Vagina (tissue), 2 donors: ENCODE results near the gene PRR18. TPM values are rescaled to one million over a fixed set of nuclear protein-coding genes. Genes with fewer than 3 reads are reported as not detected.

Experiments used
- DNase-seq, 2 donors: peaks; one replicate each; pipeline ENCODE4 v3.0.0-alpha.2; 2017; ENCODE audit errors: extremely low spot score in 2 of 2
- H3K27ac ChIP-seq: fragments of 200-600 bp; sonication (generic); one replicate; pipeline ENCODE4 v1.5.1; 2019
- H3K27me3 ChIP-seq: fragments of 200-600 bp; sonication (generic); one replicate; pipeline ENCODE4 v1.5.1; 2019
- H3K36me3 ChIP-seq, 2 donors: fragments of 200-600 bp; sonication (generic); one replicate each; pipeline ENCODE4 v1.5.1; 2017 to 2019
- H3K4me1 ChIP-seq: fragments of 200-600 bp; sonication (generic); one replicate; pipeline ENCODE4 v1.5.1; 2019
- H3K4me3 ChIP-seq, 2 donors: fragments of 200-600 bp; sonication (generic); 1 replicate in 1 of 2; 2 replicates in 1 of 2; pipeline ENCODE4 v1.5.1; 2016 to 2019
- H3K9me3 ChIP-seq: fragments of 200-600 bp; sonication (generic); one replicate; pipeline ENCODE4 v1.5.1; 2019
- CTCF ChIP-seq, 3 experiments: fragments of 450-650 bp in 2 of 3; fragments of 200-600 bp in 1 of 3; sonication (generic) in 1 of 3; IDR thresholded peaks; one replicate each; pipeline ENCODE4 v1.5.1; 2017 to 2019; ENCODE audit warnings: antibody characterized with exemption in 3 of 3, mild to moderate bottlenecking in 2 of 3, moderate library complexity in 2 of 3
- POLR2A ChIP-seq, 2 donors: fragments of 450-650 bp; IDR thresholded peaks; one replicate each; pipeline ENCODE4 v1.6.1; 2017; ENCODE audit warnings: antibody characterized with exemption in 2 of 2, mild to moderate bottlenecking in 2 of 2, moderate library complexity in 2 of 2
- POLR2AphosphoS5 ChIP-seq, 2 donors: sonication (generic); formaldehyde crosslinking; IDR thresholded peaks; one replicate each; pipeline ENCODE4 v1.9.0; 2017; ENCODE audit warnings: antibody characterized with exemption in 2 of 2, mild to moderate bottlenecking in 2 of 2, low read depth in 1 of 2; ENCODE audit not compliant: insufficient read depth in 1 of 2
- intact Hi-C: fragments of 100-400 bp; cut with DNase I; formaldehyde crosslinking; loops from one replicate; pipeline ENCODE4 v1.15.1; 2023
- total RNA-seq: library from RNA; depleted of rRNA; stranded (reverse); fragments of >200 nt; gene quantifications from one replicate; pipeline ENCODE4 v1.2.3, GENCODE V29; 2016

The PRR18 gene
- total RNA-seq, 1 donor from 2014 or later, result not detected

- H3K27me3 ChIP-seq, result no peaks in the 10 kb centered on the region
- intact Hi-C loops, result loop anchor here (5.0 kb wide), 1 partner anchor 127 kb away; no protein-coding TSS in a partner anchor
- no peaks in the 10 kb centered on the region for H3K9me3 ChIP-seq
- H3K36me3 ChIP-seq, result no peaks in the 10 kb centered on the region
- peak in 1 of 2 donors; percentile 96 for DNase-seq
- no peak overlapping the region for H3K4me3 ChIP-seq
- TF ChIP-seq CTCF (IDR thresholded peaks at IDR 0.05) (no peak), POLR2AphosphoS5 (IDR thresholded peaks at IDR 0.05; ENCODE audit: insufficient read depth in 1 of 2, low read depth in 1 of 2) (no peak), POLR2A (IDR thresholded peaks at IDR 0.05) (no peak)
- no peak overlapping the region for H3K27ac ChIP-seq
- no peaks in the 10 kb centered on the region for H3K4me1 ChIP-seq
Measured at GRCh38 chr6:166274739-166275370, 33.3 kb downstream of the PRR18 start.

- Histone ChIP-seq H3K9me3 (no peaks in the 10 kb centered on the region), H3K27ac (no peak overlapping the region), H3K4me1 (no peaks in the 10 kb centered on the region), H3K4me3 (no peak overlapping the region), H3K36me3 (no peaks in the 10 kb centered on the region), H3K27me3 (no peaks in the 10 kb centered on the region)
- DNase-seq, result no peak
- no peak for TF ChIP-seq POLR2A (IDR thresholded peaks at IDR 0.05)
- no peak for TF ChIP-seq CTCF (IDR thresholded peaks at IDR 0.05)
- intact Hi-C loops, result no loop called here
Measured at GRCh38 chr6:166274163-166274562, 34.0 kb downstream of the PRR18 start.

- DNase-seq, result peak in 1 of 2 donors; percentile 85
- Histone ChIP-seq H3K27ac (no peak overlapping the region), H3K27me3 (no peaks in the 10 kb centered on the region)
Measured at GRCh38 chr6:166271376-166271765, 36.8 kb downstream of the PRR18 start.

GRCh38 chr6:166270706-166271375 is 37.4 kb downstream of the PRR18 start:
- no peaks in the 10 kb centered on the region for H3K36me3 ChIP-seq
- no peak overlapping the region for H3K4me3 ChIP-seq
- TF ChIP-seq CTCF (IDR thresholded peaks at IDR 0.05) (no peak), POLR2AphosphoS5 (IDR thresholded peaks at IDR 0.05; ENCODE audit: insufficient read depth in 1 of 2, low read depth in 1 of 2) (no peak), POLR2A (IDR thresholded peaks at IDR 0.05) (no peak)
- intact Hi-C loops, result no loop called here
- H3K9me3 ChIP-seq, result no peaks in the 10 kb centered on the region
- H3K27me3 ChIP-seq, result no peaks in the 10 kb centered on the region
- peak; percentile 54 to 79 for DNase-seq
- no peaks in the 10 kb centered on the region for H3K4me1 ChIP-seq
- no peak overlapping the region for H3K27ac ChIP-seq

More at GRCh38 chr6:166271376-166271765, 36.8 kb downstream of the PRR18 start:
- H3K36me3 ChIP-seq, result no peaks in the 10 kb centered on the region
- no peak for TF ChIP-seq POLR2A (IDR thresholded peaks at IDR 0.05)
- no peak for TF ChIP-seq POLR2AphosphoS5 (IDR thresholded peaks at IDR 0.05; ENCODE audit: insufficient read depth in 1 of 2, low read depth in 1 of 2)
- TF ChIP-seq CTCF (IDR thresholded peaks at IDR 0.05), result no peak
- H3K4me1 ChIP-seq, result no peaks in the 10 kb centered on the region
- H3K4me3 ChIP-seq, result no peak overlapping the region
- intact Hi-C loops, result no loop called here
- no peaks in the 10 kb centered on the region for H3K9me3 ChIP-seq
